Measurements from ENCODE around the gene IFT20.

IFT20 gene, protein sequence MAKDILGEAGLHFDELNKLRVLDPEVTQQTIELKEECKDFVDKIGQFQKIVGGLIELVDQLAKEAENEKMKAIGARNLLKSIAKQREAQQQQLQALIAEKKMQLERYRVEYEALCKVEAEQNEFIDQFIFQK

DNA sequence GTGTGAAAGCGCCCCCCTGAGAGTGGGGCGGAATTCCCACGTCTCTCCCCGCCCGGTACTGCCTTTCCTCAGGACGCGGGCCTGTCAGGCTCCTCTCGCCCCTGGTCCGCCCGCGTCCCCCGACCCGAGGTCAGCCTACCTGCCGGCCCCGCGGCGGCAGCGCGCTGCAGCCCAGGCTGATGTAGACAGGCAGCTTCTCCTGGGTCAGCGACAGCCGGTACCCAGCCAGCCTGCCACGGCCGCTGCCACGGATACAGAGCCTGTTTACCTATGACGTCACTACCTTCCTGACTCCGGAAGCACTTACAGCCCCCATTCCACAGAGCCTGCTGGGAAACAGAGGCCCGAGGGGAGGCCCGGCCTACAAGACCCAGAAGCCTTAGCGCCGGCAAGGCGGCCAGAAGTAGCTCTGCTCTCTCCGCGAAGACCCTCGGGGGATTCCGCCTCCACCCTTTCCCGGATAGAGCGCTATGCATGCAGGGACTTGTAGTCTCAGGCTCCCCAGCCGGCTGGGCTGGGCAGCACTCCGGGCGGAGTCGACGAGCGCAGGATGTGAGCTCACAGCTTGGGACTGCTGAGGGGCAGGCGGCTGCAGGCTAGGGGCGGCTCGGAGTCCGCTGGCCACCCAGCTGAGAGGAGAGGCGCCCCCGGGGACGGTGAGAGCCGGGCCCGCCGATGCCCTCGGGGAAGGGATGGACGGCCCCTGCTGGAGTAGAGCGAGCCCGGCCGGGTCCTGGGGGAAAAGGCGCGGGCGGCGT is at the start of gene IFT20, which contains the start of gene TNFAIP1:
Gene IFT20 (minus strand): TSS at position 272 of the 758 bp plus-strand sequence. CDS start 3,487 bp downstream, outside the sequence.
Gene TNFAIP1 (plus strand): TSS at position 561 of the 758 bp plus-strand sequence. CDS start 3,761 bp downstream, outside the sequence.
- peak; percentile 100 for DNase-seq (ENCODE audit: low read depth)
- H3K4me3 ChIP-seq (ENCODE audit: low read length), result peak within 1 kb of the TSS; percentile 97
- no peak for TF ChIP-seq CTCF (conservative IDR thresholded peaks at IDR 0.05; ENCODE audit: low read length)

DNA sequence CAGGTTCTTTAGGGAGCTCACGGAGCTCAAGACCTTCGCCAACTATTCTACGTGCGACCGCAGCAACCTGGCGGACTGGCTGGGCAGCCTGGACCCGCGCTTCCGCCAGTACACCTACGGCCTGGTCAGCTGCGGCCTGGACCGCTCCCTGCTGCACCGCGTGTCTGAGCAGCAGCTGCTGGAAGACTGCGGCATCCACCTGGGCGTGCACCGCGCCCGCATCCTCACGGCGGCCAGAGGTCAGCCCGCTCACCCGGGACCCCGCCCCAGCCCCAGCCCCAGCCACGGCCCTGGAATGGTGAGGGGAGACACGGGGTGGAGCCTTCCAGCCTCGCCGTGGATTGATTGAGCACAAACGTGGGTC is 49.7 kb upstream of the IFT20 start:
- DNase-seq (ENCODE audit: low read depth), result no peak
- no peak overlapping the region for H3K4me3 ChIP-seq (ENCODE audit: low read length)

GRCh38 chr17:28384281-28385036 is 49.2 kb upstream of the IFT20 start:
- TF ChIP-seq CTCF (conservative IDR thresholded peaks at IDR 0.05; ENCODE audit: low read length), result no peak
- H3K4me3 ChIP-seq (ENCODE audit: low read length), result peak overlapping the region; percentile 38
- DNase-seq (ENCODE audit: low read depth), result peak; percentile 13

More for the DNA sequence above, 49.7 kb upstream of the IFT20 start:
- no peak for TF ChIP-seq CTCF (conservative IDR thresholded peaks at IDR 0.05; ENCODE audit: low read length)

GRCh38 chr17:28381141-28381825 is 46.0 kb upstream of the IFT20 start:
- TF ChIP-seq CTCF (conservative IDR thresholded peaks at IDR 0.05; ENCODE audit: low read length), result 0 out of 2 replicates have a peak, but pooled peaks have one; percentile 6
- DNase-seq (ENCODE audit: low read depth), result no peak

DNA sequence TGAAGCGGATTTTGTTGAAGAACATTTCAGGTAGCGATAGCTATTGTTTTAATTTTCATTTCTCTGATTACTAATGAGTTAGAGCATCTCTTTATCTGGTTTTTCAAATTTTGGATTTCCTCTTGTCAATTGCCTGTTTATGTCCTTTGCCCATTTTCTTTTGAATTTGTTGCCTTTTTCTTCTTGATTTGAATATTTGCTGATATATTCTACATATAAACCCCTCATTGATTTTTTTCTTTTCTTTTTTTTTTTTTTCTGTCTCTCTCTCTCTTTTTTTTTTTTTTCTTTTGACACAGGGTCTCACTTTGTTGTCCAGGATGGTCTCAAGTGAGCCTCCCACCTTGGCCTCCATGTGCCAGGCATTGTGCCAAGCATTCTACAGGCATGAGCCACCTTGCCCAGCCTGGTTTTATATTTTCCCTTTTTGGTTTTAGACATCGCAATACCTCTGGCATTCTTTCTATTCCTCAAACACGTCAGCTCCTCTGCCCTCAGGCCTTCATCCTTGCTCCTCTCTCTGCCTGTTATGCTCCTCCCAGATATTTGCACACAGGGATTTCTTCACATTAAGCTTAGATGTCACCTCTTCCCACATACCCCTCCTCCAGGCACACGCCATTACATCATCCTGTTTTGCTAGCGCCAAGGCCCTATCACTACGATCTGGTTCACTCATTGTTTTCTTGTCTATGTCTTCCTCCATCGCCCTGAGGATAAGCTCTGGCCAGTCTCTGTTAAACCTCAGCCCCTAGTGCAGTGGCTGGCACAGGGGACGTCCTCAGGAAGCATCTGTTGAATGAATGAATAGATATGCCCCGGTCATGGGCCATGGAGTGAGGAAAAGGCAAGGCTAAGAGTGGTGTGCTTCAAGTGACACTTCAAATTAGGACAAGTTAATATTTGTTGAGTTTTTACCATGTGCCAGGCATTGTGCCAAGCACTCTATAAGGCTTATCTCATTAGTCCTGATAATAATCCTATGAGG is 44.8 kb upstream of the IFT20 start:
- H3K4me3 ChIP-seq (ENCODE audit: low read length), result no peak overlapping the region
- TF ChIP-seq CTCF (conservative IDR thresholded peaks at IDR 0.05; ENCODE audit: low read length), result no peak
- DNase-seq (ENCODE audit: low read depth), result peak; percentile 50

More at GRCh38 chr17:28381141-28381825, 46.0 kb upstream of the IFT20 start:
- H3K4me3 ChIP-seq (ENCODE audit: low read length), result no peak overlapping the region

DNA sequence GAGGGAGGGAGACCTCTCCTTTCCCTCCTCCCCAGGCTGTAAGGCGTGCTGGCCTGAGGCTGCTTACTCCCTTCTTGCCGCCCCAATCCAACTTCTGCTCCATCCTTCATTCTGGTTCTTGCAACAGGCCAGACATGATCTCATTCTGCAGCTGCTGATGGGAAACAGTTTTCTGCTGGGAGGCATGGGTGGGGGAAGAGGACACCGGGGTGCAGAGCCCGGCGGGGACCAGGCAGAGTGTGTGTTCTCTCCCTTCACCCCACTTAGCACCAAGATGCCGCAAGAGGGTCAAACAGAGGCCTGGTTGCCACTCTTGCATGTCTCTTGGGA is 37.6 kb upstream of the IFT20 start:
- no peak for DNase-seq (ENCODE audit: low read depth)
- peak overlapping the region; percentile 70 for H3K4me3 ChIP-seq (ENCODE audit: low read length)
- no peak for TF ChIP-seq CTCF (conservative IDR thresholded peaks at IDR 0.05; ENCODE audit: low read length)

All from AG10803 (cell line).